SHP77 (cell line): ENCODE results near the gene GHRH.

Source experiments
- DNase-seq, 2 experiments: peaks; one replicate each; lab custom pipeline; 2025; lab: John Stamatoyannopoulos, UW

GHRH gene

DNA sequence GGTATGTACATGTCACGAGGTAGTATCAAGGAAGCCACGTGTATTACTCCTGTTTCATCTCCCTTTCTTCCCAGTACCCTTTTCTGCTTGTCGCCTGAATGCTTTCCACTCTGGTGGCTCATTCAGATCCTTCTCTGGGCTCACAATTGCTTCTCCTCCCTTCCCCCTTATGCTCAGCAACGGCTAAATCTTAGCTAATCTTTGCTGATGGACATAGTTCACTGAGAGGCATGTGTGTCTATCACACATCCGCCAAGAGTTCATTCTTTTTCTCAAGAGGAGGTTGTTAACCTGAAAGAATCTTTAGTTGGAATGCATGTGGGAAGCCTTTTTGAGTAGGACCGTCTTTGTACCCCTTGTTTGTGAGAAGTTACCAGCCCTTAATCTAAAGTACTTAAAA, 56.5 kb downstream of the GHRH start:
- no peak for DNase-seq

DNA sequence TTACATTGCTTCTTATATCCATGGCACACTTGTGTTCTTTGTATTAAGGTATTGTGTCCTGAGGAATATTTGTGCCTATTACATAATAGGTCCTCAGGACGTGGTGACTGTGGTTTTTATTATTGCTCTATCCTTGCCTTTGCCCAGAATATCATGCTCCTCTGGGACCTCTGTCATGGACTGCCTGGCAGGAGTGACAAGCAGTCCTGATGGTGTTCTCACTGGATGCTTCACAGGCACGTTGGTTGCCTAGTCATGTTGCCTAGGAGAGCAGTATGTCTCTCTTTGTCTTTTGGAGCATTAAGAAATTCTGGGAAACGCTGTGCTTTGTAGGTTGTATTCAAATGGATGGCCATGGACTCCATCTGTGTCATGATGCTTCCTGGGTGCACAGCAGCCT, 57.6 kb downstream of the GHRH start:
- DNase-seq, result no peak

DNA sequence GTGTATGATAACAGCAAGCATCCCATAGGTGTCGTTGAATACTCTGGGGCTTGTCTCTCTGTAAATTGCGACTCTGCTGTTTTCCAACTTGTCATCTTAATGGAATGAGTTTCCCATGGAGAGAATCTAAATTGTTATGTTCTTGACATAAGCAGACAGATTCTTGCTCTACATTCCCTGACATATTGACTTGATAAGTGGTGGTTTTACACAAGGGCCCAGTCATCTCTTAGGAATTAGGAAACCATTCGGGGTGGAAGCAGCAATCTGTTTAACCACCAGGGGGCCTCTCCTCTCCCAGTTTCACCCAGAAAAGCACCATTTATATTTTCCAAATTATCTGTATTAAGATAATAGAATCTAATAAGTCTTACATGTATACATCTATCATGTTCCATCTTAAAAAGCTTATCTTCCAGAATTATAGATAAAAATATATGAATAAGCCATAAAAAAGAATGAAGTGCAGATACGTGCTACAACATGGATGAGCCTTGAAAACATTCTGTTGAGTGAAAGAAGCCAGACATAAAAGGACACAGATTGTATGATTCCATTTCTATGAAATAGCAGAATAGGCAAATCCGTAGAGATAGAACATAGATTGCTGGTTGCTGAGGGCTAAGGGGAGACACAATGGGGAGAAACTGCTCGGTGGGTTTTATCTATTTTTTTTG, 59.2 kb downstream of the GHRH start:
- peak in 1 of 2 experiments; percentile 12 for DNase-seq

DNA sequence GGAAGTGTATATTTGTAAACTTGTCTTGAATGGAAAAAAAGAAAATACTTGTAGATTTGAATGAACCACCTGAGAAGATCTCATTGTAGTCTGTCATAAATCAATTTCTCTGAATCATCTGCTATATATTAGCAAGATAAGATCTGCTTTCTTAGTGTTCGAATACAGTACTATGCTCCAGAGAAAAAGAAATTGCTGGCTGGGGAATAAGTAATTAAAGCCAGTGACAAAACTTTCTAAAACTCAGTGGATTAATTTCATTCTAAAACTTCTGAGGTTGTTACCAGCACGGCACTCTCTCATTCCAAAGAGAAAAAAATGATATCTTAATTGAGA, 59.8 kb downstream of the GHRH start:
- DNase-seq, result no peak
